Umbilical cord (tissue), 2 donors: Measurements from ENCODE around the gene CNTNAP5. TPM values are rescaled to one million over a fixed set of nuclear protein-coding genes. Genes with fewer than 3 reads are reported as not detected.

Experiments used
- DNase-seq: peaks from one replicate; pipeline ENCODE4 v3.0.0-alpha.2; 2015; ENCODE audit warnings: low spot score
- total RNA-seq: library from RNA; depleted of rRNA; stranded (reverse); fragments of >200 nt; gene quantifications from one replicate; pipeline ENCODE4 v1.2.3, GENCODE V29; 2014; ENCODE audit warnings: low replicate concordance; ENCODE audit not compliant: insufficient read depth

Gene CNTNAP5
- total RNA-seq, 1 donor from 2014 or later, result 2.6 TPM

GRCh38 chr2:124610141-124610540, 585.1 kb downstream of the CNTNAP5 start:
- no peak for DNase-seq

GRCh38 chr2:124610866-124611265, 585.8 kb downstream of the CNTNAP5 start:
- no peak for DNase-seq

GRCh38 chr2:124623560-124623959, 598.5 kb downstream of the CNTNAP5 start:
- no peak for DNase-seq

GRCh38 chr2:124625561-124625960, 600.5 kb downstream of the CNTNAP5 start:
- DNase-seq, result no peak

GRCh38 chr2:124626993-124627392, 601.9 kb downstream of the CNTNAP5 start:
- no peak for DNase-seq

GRCh38 chr2:124633812-124634211, 608.7 kb downstream of the CNTNAP5 start:
- DNase-seq, result no peak

- no peak for DNase-seq
Observed at GRCh38 chr2:124639524-124639923, 614.4 kb downstream of the CNTNAP5 start.

GRCh38 chr2:124640221-124640750, 615.2 kb downstream of the CNTNAP5 start:
- no peak for DNase-seq

- DNase-seq, result no peak
Observed at GRCh38 chr2:124646166-124646815, 621.2 kb downstream of the CNTNAP5 start.

GRCh38 chr2:124647245-124647644, 622.2 kb downstream of the CNTNAP5 start:
- DNase-seq, result no peak

GRCh38 chr2:124647663-124648062, 622.6 kb downstream of the CNTNAP5 start:
- no peak for DNase-seq

- no peak for DNase-seq
Observed at GRCh38 chr2:124649001-124649400, 623.9 kb downstream of the CNTNAP5 start.

GRCh38 chr2:124652099-124652498, 627.0 kb downstream of the CNTNAP5 start:
- DNase-seq, result no peak

GRCh38 chr2:124658373-124658772, 633.3 kb downstream of the CNTNAP5 start:
- DNase-seq, result no peak

GRCh38 chr2:124661558-124661957, 636.5 kb downstream of the CNTNAP5 start:
- DNase-seq, result no peak

GRCh38 chr2:124662946-124663644, 638.0 kb downstream of the CNTNAP5 start:
- DNase-seq, result no peak

GRCh38 chr2:124663645-124663997, 638.5 kb downstream of the CNTNAP5 start:
- no peak for DNase-seq

- no peak for DNase-seq
Observed at GRCh38 chr2:124664363-124664762, 639.3 kb downstream of the CNTNAP5 start.

- DNase-seq, result no peak
Observed at GRCh38 chr2:124666976-124667375, 641.9 kb downstream of the CNTNAP5 start.

GRCh38 chr2:124668161-124668560, 643.1 kb downstream of the CNTNAP5 start:
- no peak for DNase-seq

GRCh38 chr2:124670187-124670586, 645.1 kb downstream of the CNTNAP5 start:
- DNase-seq, result no peak

- DNase-seq, result no peak
Observed at GRCh38 chr2:124678043-124678442, 653.0 kb downstream of the CNTNAP5 start.
